ENCODE results near the gene ANG.

DNA sequence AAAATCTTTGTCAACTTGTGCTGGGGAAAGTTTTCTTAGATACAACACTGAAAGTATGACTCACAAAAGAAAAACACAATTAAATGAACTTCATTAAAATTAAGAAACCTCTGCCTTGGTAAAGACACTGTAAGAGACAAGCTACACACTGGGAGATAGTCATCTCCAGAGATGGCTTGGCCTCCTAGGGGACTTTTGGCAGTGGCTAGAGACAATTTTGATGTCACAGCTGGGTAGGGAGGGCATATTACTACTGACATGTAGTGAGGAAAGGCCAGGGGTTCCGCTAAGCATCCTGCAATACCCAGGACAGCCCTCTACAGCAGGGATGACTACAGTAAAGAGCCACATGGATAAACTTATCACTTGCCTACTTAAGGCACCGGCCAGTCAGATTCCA, 12.9 kb upstream of the ANG start:
- TF ChIP-seq POLR2A (IDR thresholded peaks at IDR 0.05), result no peak
- TF ChIP-seq, protein P1, sequence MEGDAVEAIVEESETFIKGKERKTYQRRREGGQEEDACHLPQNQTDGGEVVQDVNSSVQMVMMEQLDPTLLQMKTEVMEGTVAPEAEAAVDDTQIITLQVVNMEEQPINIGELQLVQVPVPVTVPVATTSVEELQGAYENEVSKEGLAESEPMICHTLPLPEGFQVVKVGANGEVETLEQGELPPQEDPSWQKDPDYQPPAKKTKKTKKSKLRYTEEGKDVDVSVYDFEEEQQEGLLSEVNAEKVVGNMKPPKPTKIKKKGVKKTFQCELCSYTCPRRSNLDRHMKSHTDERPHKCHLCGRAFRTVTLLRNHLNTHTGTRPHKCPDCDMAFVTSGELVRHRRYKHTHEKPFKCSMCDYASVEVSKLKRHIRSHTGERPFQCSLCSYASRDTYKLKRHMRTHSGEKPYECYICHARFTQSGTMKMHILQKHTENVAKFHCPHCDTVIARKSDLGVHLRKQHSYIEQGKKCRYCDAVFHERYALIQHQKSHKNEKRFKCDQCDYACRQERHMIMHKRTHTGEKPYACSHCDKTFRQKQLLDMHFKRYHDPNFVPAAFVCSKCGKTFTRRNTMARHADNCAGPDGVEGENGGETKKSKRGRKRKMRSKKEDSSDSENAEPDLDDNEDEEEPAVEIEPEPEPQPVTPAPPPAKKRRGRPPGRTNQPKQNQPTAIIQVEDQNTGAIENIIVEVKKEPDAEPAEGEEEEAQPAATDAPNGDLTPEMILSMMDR (IDR thresholded peaks at IDR 0.05), result no peak

All from adrenal gland (tissue), 5 donors.